ENCODE results near the gene FOXF1. TPM values are rescaled to one million over a fixed set of nuclear protein-coding genes. Genes with fewer than 3 reads are reported as not detected.

FOXF1 gene
- total RNA-seq, 1 donor from 2014 or later, result not detected

DNA sequence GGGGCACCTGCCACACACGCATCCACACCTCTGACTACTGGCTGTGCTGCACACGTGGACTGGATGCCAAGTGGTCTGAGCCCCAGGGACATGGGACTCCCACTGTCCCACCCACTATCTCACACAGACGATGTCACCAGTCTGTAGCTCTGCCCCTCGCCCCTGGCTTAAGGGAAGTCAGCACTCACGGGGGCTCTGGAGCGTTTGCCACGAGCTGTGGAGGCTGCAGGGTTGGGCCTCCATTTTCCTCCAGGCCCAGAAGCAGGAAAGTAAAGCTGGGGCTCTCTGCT is 22.1 kb downstream of the FOXF1 start:
- Histone ChIP-seq H3K9ac (no peak overlapping the region), H2AFZ (replicated peaks) (no peak overlapping the region), H3K79me2 (ENCODE audit: low read depth) (no peaks in the 10 kb centered on the region), H3K27me3 (no peaks in the 10 kb centered on the region), H4K20me1 (ENCODE audit: low read depth) (peaks cover 3% of the 10 kb centered on the region), H3K4me1 (no peaks in the 10 kb centered on the region), H3K27ac (no peak overlapping the region), H3K4me3 (no peak overlapping the region), H3K36me3 (no peaks in the 10 kb centered on the region), H3F3A (ENCODE audit: low read depth) (no peaks in the 10 kb centered on the region), H3K4me2 (no peak overlapping the region), H3K9me3 (ENCODE audit: low read depth) (no peaks in the 10 kb centered on the region)
- Mint-ChIP-seq H3K9me3 (no peaks in the 10 kb centered on the region), H3K4me1 (peaks cover 12% of the 10 kb centered on the region), H3K27me3 (ENCODE audit: insufficient read depth, low read depth) (peaks cover 5% of the 10 kb centered on the region), H3K4me3 (no peak overlapping the region), H3K36me3 (no peaks in the 10 kb centered on the region), H3K27ac (no peak overlapping the region)
- DNase-seq (ENCODE audit: low spot score), result no peak
- TF ChIP-seq EZH2 (IDR thresholded peaks at IDR 0.05) (no peak), EZH2phosphoT487 (IDR thresholded peaks at IDR 0.05) (no peak)
- TF ChIP-seq, protein P1, sequence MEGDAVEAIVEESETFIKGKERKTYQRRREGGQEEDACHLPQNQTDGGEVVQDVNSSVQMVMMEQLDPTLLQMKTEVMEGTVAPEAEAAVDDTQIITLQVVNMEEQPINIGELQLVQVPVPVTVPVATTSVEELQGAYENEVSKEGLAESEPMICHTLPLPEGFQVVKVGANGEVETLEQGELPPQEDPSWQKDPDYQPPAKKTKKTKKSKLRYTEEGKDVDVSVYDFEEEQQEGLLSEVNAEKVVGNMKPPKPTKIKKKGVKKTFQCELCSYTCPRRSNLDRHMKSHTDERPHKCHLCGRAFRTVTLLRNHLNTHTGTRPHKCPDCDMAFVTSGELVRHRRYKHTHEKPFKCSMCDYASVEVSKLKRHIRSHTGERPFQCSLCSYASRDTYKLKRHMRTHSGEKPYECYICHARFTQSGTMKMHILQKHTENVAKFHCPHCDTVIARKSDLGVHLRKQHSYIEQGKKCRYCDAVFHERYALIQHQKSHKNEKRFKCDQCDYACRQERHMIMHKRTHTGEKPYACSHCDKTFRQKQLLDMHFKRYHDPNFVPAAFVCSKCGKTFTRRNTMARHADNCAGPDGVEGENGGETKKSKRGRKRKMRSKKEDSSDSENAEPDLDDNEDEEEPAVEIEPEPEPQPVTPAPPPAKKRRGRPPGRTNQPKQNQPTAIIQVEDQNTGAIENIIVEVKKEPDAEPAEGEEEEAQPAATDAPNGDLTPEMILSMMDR (IDR thresholded peaks at IDR 0.05), result no peak

DNA sequence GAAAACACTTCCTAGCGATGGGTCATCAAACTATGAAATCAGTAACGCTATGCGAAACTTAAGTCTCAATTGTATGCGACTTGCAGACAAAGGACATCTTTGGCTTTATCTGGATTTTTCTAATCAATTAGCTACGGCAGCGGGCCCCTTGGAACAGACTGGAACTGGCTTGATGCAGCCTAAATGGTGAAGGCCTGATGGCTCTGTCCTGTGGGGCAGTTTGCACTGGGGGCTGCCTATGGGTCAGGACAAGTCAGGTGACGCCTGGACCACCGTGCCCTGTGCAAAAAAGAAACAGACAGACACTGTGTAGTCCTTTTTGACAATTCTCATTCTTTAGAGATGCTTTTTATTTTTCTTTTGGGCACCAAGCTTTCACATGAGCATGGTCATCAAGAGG is 22.7 kb downstream of the FOXF1 start:
- Mint-ChIP-seq H3K36me3 (no peaks in the 10 kb centered on the region), H3K9me3 (no peaks in the 10 kb centered on the region), H3K27ac (no peak overlapping the region), H3K4me3 (no peak overlapping the region), H3K27me3 (ENCODE audit: insufficient read depth, low read depth) (peaks cover 5% of the 10 kb centered on the region), H3K4me1 (peaks cover 12% of the 10 kb centered on the region)
- no peak overlapping the region for H3K4me2 ChIP-seq
- H3K4me3 ChIP-seq, result no peak overlapping the region
- H4K20me1 ChIP-seq (ENCODE audit: low read depth), result peaks cover 3% of the 10 kb centered on the region
- no peak overlapping the region for H2AFZ ChIP-seq (replicated peaks)
- no peak overlapping the region for H3K9ac ChIP-seq
- H3K79me2 ChIP-seq (ENCODE audit: low read depth), result no peaks in the 10 kb centered on the region
- TF ChIP-seq EZH2phosphoT487 (IDR thresholded peaks at IDR 0.05), result no peak
- TF ChIP-seq EZH2 (IDR thresholded peaks at IDR 0.05), result no peak
- TF ChIP-seq, protein P1 (IDR thresholded peaks at IDR 0.05), result no peak
- no peak for DNase-seq (ENCODE audit: low spot score)
- H3K27me3 ChIP-seq, result no peaks in the 10 kb centered on the region
- no peak overlapping the region for H3K27ac ChIP-seq
- no peaks in the 10 kb centered on the region for H3F3A ChIP-seq (ENCODE audit: low read depth)
- no peaks in the 10 kb centered on the region for H3K36me3 ChIP-seq
- H3K4me1 ChIP-seq, result no peaks in the 10 kb centered on the region
- H3K9me3 ChIP-seq (ENCODE audit: low read depth), result no peaks in the 10 kb centered on the region

DNA sequence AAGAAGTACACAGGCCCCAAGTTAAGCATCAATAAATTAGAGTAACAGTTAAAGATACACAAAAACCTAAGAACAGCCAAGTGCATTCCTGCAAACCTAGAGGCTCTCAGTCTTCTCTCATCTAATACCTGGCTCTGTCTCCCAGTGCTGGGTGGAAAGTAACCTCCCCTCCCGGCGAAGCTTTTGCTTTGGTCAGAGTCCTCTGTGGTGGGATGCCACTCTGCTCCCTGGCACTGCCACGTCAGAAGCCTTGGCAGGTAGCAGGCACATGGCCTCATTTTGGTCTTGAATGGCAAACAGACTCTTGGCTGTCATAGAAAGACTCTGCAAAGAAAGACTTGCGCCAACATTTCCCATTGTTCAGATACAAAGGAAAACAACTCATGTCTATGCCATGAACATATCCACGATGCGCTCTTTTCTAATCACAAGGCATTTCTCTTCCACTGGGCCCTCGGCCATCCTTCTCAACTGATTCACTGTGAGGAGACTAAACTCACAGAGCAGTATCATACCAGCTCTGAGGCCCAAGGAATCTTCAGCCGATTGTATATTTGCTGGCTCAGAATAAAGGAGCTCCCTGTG is 23.5 kb downstream of the FOXF1 start:
- H4K20me1 ChIP-seq (ENCODE audit: low read depth), result peaks cover 3% of the 10 kb centered on the region
- no peak overlapping the region for H3K4me3 Mint-ChIP-seq
- no peaks in the 10 kb centered on the region for H3K4me1 ChIP-seq
- peaks cover 5% of the 10 kb centered on the region for H3K27me3 Mint-ChIP-seq (ENCODE audit: insufficient read depth, low read depth)
- no peak overlapping the region for H3K9ac ChIP-seq
- no peaks in the 10 kb centered on the region for H3F3A ChIP-seq (ENCODE audit: low read depth)
- TF ChIP-seq, protein P1 (IDR thresholded peaks at IDR 0.05), result no peak
- TF ChIP-seq EZH2 (IDR thresholded peaks at IDR 0.05) (no peak), EZH2phosphoT487 (IDR thresholded peaks at IDR 0.05) (no peak)
- H3K9me3 ChIP-seq (ENCODE audit: low read depth), result no peaks in the 10 kb centered on the region
- H3K4me2 ChIP-seq, result no peak overlapping the region
- no peaks in the 10 kb centered on the region for H3K36me3 Mint-ChIP-seq
- DNase-seq (ENCODE audit: low spot score), result no peak
- no peaks in the 10 kb centered on the region for H3K27me3 ChIP-seq
- H3K27ac Mint-ChIP-seq, result no peak overlapping the region
- no peaks in the 10 kb centered on the region for H3K36me3 ChIP-seq
- no peak overlapping the region for H3K27ac ChIP-seq
- no peaks in the 10 kb centered on the region for H3K79me2 ChIP-seq (ENCODE audit: low read depth)
- H3K4me3 ChIP-seq, result no peak overlapping the region
- no peak overlapping the region for H2AFZ ChIP-seq (replicated peaks)
- peaks cover 12% of the 10 kb centered on the region for H3K4me1 Mint-ChIP-seq
- H3K9me3 Mint-ChIP-seq, result no peaks in the 10 kb centered on the region

Measured in neural progenitor cell (in vitro differentiated cells).